NK-92 (cell line): ENCODE measurements around the gene RASSF1.

Experiments used
- DNase-seq: peaks from one replicate; lab custom pipeline; 2025; ENCODE audit not compliant: unreplicated experiment; lab: John Stamatoyannopoulos, UW

The RASSF1 gene

DNA sequence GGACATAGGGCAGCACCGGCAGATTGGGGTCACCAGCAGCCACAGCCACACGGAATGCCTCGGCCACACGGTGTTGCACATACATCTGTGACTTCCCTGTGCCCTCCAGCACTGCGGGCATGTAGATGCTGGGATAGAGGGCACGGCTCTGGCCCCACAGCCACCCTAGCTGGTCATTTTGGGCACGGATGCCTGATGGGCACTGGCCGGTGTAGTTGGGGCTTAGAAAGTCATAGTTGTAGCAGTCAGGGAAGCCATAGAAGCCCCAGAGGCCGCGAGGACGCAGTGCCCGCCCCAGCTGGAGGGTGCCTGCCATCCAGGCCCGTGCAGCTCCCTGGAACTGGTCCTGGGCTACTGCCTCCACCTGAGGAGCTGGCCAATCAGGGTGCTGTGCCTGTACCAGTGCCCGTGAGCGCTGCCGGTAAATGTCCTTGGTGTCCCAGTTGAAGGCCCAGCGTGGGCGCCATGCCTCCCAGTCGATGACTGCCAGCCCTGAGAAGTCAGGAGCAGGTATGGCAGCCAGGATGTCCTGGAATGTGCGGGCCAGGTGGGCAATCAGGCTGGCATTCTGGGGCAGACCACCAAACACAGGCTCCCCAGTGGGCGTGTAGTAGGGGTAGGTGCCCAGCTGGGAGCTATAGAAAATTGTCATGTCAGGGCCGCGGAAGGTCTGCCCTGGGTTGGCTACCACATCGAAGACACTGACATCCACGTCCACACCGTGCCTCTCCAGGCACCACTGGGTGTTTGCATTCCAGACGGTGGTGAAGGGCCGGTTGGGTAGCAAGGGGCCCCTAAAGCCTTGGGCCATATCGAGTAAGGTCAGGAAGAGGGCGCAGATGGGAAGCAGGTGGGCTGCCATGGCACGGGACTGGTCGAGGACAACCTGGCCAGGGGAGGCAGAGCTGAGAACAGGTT is 38.3 kb downstream of the RASSF1 start:
- no peak for DNase-seq

DNA sequence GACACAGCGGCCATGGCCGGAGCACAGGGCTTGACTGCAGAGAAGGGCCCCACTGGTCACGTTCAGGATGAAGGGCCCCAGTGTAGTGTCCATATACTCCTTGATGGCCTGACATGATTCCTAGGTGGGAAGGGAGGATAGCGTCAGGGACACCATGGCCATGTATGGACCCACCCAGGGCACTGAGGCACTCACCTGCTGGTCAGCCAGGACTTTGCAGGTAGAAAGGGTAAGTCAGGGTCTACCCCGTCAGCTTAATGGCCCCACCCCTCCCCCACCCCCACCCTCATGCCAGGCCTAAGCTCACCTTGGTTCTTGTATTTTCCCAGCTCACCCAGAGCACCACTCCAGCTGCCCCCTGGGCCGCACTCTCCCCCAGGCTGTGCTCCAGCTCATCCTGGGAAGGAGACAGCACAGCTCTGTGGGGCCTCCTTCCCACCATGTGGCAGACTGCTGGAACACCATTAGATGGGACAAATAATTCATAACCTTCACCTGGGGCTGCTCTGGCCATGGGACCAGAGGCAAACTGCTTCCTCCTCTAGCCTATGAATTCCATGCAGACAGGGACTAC is 39.9 kb downstream of the RASSF1 start:
- no peak for DNase-seq

DNA sequence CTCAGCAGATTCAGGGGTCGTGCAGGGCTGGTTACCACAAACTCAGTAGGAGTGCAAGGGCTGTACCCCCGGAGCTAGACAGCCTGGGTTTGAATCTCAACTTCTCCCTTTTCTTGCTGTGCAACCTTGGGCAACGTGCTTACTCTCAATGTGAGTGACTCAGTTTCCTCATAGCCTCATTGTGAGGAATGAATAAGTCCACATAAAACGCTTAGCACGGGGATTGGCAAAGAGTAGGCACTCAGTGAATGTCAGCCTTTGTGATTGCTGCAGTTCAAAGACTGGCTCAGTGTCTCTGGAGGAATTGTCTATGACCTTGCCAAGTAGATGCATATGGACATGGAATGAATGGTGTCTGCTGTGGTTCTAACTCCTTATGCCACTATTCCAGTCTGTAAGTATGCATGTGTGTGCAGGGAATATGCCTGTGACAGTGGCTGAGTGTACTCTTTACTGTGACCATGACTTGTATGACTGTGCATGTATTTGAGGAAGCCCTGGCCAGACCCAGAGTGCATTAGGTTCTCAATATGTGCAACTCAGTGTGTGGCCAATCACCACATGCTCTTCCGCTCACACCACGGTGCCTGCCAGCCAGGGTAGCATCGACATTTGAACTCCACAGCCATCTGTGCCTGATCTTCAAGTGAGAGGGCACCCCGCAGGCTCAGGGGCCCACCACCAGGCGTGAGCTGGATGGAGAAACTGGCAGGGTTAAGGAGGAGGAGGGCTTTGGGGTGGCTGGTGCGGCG is 40.5 kb downstream of the RASSF1 start:
- no peak for DNase-seq

DNA sequence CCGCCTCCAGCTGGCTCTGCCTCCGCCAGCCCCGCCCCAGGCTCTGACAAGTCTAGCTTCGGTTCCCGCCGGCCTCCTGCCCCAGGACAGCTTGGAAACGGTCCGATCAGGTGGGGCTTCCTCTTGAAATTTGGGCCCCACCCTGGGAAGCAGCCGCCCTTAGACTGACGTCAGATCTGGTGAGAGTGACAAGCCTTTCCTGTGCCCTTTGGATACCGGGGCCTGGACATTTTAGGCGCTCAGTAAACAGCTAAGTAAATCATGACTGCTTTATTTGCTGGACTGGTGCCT is 41.1 kb downstream of the RASSF1 start:
- DNase-seq: no peak

DNA sequence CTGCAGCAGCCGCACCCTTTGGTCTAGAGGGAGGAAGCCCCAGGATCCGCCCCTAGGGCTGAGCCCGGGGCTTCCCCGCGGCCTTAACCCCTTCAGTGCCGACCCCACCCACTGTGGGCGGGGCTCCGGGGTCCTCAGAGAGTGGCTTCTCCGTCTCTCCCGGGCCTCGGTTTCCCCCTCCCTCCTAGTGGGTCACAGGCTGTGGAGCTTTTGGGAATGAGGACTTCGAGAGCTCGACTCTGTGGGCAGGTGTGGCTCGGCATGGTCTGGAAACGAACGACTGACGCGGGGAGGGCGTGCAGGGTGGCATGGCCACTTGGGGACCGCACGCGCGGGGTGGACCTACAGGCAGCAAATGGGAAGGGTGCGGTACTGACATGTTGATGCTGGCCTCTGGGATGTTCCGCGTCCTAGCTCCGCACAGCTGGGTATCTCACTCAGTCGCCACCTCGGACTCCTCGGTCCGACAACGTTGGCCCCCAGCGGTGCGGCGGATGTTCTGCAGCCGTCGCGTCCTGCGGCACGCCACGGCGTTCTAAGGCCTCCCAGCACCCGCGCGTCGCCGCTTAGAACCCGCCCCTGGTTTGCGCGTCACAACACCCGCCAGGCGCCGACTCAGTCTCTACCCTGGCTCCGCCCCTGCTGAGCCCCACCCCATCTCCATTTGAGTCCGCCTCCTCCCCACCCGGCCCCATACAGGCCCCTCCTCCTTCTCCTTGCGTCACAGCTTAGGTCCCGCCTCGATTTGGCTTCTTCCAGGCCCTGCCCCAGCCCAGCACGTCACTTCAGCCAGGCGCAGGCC is 41.6 kb downstream of the RASSF1 start, which contains the start of the genes HYAL3 and NAA80:
HYAL3 (minus strand) TSS at position 570 of the 802 bp plus-strand sequence. CDS start 3,803 bp downstream, outside the sequence.
NAA80 (minus strand) TSS at position 570 of the 802 bp plus-strand sequence. CDS start 1,942 bp downstream, outside the sequence.
- DNase-seq: peak; percentile 95

DNA sequence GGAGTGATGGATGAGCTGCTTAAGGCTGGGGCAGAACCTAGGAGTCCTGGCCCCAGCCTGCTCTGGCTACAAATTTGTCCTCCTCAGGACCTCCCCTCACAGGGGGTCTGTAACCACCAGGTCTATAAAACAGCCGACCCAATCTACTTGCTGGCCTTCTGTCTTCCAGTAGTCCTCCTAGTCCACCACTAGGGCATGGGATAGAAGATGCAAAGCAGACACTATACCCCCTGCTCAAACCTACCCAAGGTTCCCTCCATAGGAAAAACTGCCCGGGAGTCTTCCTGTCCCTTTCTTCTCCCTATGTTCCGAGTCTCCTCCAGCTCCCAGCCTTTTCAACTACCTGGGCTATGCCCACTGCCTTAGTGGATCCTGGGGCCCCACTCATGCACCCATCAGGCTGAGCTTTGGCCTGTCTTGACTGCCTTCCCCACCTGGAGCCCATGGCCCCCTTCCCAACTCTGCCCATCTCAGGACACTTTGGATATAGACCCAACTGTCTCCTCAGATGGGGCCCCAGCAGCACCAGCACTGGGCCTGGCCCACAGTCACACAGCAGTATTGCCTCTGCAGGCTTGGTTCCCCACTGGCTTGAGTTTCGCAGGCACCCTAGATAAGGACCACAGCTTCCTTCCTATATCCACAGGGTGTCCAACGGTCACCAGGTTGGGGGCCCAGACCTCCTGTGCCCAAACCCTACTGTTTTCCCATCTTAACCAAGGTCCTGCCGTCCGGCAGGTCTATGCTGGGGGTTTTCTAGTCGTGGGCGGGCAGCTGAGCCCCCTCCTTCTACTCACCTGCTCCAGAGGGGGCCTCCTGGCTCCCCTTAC is 42.5 kb downstream of the RASSF1 start:
- DNase-seq: no peak

DNA sequence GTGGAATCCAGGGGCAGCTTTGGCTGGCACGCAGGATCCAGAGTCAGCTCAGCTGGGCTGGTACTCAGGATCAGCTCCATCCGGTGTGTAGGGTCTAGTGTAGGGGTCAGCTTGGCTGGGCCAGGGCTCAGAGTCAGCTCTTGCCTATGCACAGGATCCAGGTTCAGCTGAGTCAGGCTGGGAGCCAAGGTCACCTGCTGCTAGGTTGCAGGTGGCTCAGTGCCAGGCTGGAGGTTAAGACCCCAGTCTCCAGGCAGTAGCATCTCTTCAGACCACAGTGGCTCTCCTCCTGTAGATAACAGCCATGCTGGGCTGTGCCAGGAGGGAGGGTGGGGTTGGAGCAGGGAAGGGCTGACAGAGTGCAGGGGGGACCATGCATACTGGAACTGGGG is 43.3 kb downstream of the RASSF1 start:
- DNase-seq: no peak

DNA sequence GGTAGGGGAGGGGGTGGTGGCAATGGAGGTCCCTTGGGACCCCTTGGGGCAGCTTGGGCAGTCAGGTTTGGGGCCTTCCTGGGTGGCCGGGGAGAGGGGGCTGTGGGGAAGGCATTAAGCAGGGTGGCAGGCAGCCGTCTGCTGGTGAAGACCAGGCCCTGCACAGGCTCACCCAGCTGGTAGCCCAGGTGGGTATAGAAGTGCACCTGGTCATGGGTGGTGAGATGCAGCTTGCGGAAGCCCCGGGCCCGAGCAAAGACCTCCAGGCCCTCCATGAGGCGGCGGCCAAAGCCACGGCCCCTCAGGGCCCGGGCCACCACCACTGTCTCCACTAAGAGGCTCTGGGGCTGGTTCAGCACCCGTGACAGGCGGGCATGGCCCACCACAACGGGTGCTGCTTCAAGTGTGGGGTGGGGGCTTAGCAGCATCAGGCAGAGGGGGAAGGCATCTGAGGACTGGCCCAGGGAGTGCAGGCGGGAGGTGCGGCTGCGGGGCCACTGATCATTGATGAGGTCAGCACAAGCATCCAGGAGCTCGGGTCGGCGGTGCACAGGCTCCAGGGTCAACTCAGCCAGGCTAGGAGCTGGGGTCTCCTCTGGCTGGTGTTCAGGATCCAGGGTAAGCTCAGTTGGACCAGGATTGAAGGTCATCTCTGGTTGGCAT is 43.8 kb downstream of the RASSF1 start:
- DNase-seq: no peak

DNA sequence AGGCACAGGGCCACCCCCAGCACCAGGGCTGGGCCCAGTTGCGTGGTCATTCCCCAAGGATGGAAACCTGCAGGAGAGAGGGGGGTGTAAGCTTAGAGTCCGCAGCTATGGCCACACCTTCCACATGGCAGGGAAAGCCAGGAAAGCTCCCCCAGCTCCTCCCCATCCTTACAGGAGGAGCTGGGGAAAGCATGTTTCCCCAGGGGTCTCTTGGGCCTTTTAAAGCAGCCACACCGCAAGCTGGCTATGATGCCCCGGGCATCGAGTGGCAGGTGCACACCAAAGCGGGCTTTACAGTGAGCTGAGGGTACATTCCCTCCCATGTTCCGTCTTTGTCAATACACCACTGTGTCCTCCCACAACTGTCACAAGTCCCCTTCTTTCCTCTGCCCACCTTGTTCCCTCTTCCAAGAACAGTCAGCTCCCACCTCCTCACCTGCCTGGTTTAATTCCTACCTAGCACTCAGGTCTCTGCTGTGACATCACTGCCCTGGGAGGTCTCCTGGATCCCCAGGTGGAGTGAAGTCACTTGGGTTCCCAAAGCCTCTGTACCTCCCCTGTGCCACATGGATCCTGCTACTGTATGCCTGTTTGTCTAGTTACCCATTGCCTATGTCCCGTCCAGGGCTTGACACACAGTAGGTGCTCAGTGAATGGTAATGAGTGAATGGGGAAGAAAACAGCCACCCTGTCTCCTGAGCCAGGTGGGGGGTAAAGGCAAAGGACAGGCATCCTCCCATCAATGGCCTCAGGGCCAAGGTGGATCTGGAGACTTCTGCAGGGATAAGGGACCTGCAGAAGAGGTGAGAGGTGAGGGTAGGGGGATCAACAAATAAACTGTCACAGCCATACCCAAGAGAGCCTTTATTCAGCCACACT is 44.8 kb downstream of the RASSF1 start:
- no peak for DNase-seq

DNA sequence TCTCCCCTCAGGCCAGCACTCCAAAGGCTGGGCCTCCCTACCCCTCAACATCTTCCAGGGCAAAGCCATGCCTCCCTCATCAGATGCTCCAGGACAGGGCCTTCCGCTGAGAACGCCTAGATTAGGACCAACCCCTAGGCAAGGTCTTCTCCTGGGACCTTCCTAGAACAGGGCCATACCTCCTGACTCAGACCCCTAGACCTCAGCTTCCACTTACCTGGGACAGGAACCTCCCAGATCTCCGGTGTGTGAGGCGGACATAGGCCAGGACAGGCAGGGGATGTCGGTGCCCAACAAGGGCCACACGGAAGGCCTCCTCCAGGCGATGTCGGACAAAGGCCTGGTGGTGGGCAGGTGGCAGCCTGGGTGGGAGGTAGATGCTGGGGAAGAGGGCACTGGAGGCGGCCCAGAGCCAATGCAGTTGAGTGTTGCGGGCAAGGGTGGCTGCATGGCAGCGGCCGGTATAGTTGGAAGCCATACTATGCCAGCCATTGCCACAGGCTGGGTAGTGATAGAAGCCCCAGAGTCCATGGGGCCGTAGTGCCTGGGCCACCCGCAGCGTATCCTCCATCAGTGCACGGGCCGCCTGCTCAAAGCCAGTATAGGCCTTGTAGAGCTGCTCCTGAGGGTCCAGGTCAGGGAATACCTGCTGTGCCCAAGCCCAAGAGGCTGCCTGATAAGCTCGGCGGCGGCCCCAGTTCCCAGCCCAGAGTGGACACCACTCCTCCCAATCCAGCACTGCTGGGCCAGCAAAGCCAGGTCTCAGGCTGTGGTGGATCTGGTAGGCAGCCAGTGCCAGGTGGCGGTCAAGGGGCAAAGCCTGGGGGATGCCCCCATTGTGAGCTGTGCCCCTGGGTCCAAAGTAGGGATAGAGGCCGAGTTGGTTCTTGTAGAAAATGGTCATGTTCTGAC is 45.9 kb downstream of the RASSF1 start:
- DNase-seq: no peak

DNA sequence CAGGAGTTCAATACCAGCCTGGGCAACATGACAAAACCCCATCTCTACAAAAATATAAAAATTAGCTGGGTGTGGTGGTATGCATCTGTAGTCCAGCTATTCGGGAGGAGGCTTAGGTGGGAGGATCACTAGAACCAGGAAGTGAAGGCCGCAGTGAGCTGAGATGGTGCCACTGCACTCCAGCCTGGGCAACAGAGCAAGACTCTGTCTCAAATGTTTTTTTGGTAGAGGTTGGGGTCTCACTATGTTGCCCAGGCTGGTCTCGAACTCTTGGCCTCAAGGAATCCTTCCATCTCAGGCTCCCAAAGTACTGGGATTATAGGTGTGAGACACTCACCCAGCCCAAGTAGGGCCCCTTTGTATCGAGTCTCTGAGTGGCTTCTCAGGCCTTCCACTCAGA is 46.5 kb downstream of the RASSF1 start:
- DNase-seq: no peak

DNA sequence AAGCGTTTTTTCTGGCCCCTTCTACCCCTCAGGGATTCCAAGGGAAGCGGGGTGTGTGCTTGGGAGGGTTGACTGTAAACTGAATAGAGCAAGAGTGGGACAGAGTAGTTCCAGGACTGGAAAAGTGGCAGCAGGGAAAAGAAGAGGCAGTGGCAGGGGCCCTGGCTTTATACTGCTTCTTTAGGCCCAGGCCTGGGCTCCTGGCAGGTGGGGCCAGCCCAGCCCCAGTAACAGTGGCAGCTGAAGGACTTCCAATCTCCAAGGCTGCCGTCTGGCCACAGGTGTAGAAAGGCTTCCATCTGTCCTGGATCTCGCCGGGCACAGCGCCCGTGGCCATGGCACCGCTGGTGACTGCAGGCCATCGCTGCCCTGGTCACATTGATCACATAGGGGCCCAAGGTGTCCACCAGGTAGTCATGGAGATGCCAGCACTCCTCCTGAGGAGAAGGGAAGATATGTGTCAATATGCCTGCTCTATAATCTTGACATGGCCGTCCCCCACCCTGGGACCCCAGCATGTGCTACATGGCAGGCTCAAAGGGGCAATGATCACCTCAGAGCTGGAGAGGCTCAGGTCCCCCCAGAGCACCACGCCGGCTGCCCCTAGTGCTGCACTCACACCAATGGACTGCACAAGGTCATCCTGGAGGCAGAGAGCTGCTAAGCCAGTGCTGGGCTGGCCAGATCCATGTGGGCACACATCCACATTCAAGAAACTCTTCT is 47.4 kb downstream of the RASSF1 start:
- DNase-seq: no peak

DNA sequence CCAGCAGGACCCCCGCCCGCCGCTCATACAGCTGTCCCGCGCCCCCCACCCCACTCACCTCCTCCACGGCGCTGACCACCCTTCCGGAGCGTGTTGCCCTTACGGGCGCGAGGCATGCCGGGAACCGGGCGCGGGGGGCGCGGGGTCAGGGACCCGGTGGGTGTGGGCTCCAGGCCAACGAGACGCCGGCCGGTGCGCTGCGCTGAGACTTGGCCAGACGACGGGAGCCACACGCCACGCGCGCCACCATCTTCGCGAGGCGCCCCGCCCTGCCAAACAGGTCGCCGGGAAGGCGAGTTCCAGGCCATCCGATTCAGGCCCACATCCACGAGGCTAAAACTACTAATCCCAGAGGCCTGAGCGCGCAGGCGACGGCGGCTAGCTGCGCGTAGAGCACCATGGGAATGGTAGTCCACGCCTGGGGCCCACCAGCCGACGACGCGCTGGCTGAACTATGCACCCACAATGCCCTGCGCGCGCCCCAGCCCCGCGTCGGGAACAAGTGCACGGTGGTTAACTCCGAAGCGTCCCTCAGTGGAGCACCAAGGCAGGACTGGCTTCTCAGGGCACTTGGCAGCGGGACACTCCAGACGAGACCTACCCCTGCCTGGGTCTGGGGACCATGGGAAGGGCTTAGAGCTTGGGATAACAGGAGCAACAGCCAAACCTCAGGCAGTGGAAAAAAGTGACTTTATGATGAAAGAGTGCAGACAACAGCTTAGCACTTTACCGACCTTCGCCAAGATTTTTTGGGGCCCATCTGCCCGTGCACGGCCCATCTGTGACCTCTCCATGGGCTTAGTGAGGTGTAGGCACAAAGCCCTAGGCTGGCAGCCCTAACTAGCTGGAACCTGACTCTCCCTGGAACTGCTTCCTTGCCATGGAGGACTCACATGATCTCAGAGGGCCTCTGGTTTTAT is 48.2 kb downstream of the RASSF1 start, which contains the start of gene IFRD2:
IFRD2 (minus strand) TSS at position 271 of the 920 bp plus-strand sequence; CDS start at position 116, 155 bp downstream.
- peak; percentile 64 for DNase-seq

DNA sequence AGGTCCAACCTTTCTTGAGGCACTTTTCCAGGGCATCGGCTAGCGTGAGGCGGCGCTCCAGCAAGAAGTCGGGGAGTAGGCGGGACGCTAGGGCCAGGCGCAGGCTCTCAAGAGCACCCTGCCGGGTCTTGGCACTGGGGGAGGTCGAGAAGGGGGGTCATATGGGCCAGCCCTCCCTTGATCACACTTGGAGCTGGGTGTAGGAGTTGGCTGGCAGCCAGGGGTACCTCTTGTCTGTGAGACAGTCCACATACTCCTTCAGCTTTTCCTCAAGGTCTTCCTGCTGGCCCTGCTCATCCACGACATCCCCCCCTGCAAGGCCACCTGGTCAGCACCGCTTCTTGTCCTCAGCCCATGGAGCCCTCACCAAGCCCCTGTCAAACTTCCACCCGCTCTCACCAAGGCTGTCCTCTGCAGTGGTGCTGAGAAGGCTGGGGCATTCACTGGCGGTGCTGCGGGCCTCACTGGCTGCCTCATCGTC is 50.4 kb downstream of the RASSF1 start:
- no peak for DNase-seq

DNA sequence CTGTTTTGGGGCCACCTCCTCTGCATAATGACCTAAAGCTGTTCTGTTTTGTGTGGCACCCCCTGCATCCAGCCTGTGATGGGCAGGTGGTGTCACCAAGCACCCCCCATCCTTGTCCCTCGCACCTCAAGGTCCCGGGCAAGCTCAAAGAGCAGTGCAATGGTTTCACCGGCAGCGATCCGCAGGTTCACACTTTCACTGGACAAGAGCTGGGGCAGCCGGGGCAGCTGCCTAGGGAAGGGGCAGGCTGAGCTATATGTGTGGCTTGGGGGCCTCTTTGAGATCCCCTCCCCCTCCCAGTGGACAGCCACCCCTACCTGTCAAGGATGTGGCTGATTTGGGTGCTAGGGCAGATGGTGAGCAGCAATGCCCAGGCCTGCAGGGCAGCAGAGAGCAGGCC is 51.5 kb downstream of the RASSF1 start:
- no peak for DNase-seq
